ENCODE measurements around the gene ALG12.

DNA sequence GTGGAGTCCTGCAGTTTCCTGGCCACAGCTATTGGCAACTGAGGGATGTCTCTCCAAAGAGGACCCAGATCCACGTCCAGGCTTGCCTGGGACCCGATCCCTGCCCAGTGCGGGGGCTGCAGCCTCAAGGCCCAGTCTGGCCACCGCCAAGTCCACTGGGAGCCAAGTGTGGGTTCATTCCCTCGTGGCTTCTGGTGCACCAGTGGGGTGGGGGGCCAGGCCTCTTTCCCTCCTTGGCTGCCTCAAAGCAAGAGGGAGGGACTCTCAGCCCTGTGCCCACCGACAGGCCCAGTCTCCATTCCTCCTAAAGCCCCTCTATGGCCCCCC, 29.0 kb upstream of the ALG12 start:
- TF ChIP-seq, protein P1, sequence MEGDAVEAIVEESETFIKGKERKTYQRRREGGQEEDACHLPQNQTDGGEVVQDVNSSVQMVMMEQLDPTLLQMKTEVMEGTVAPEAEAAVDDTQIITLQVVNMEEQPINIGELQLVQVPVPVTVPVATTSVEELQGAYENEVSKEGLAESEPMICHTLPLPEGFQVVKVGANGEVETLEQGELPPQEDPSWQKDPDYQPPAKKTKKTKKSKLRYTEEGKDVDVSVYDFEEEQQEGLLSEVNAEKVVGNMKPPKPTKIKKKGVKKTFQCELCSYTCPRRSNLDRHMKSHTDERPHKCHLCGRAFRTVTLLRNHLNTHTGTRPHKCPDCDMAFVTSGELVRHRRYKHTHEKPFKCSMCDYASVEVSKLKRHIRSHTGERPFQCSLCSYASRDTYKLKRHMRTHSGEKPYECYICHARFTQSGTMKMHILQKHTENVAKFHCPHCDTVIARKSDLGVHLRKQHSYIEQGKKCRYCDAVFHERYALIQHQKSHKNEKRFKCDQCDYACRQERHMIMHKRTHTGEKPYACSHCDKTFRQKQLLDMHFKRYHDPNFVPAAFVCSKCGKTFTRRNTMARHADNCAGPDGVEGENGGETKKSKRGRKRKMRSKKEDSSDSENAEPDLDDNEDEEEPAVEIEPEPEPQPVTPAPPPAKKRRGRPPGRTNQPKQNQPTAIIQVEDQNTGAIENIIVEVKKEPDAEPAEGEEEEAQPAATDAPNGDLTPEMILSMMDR (IDR thresholded peaks at IDR 0.05), result no peak
- TF ChIP-seq POLR2AphosphoS5 (IDR thresholded peaks at IDR 0.05), result no peak
- no peak for TF ChIP-seq POLR2A (IDR thresholded peaks at IDR 0.05)

Measured in stomach (tissue), 4 donors.